Stimulated activated CD4-positive, alpha-beta T cell treated with anti-CD3 and anti-CD28 coated beads, Interleukin-2, amount 100 ng/mL, for 4 hours (primary cell): Measurements from ENCODE around the gene NLGN4Y.
"Not testable (repeated sequence)": the region's sequence is repeated elsewhere in the genome, so short reads cannot be mapped to it uniquely, and the experiment has no call there.

ENCODE experiments used
- DNase-seq: peaks from one replicate; pipeline ENCODE4 v3.0.0-alpha.2; 2020; ENCODE audit warnings: low read depth

NLGN4Y gene

GRCh38 chrY:14834103-14835060 is 310.1 kb downstream of the NLGN4Y start:
- DNase-seq: no peak

- DNase-seq: no peak
Measured at GRCh38 chrY:14837466-14837865, 313.1 kb downstream of the NLGN4Y start.

DNA sequence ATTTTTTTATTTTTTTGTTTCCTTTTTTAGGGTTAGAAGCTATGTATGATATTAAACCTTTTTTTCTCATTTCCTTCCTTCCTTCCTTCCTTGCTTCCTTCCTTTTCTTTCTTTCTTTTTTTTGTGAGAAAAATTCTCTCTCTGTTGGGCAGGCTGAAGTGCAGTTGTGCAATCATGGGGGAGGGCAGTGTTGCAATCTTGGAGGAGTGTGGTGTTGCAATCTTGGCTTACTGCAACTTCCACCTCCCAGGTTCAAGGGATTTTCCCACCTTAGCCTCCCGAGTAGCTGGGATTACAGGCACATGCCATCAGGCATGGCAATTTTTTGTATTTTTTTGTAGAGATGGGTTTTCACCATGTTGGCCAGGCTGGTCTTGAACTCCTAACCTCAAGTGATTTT is 326.4 kb downstream of the NLGN4Y start:
- no peak for DNase-seq

DNA sequence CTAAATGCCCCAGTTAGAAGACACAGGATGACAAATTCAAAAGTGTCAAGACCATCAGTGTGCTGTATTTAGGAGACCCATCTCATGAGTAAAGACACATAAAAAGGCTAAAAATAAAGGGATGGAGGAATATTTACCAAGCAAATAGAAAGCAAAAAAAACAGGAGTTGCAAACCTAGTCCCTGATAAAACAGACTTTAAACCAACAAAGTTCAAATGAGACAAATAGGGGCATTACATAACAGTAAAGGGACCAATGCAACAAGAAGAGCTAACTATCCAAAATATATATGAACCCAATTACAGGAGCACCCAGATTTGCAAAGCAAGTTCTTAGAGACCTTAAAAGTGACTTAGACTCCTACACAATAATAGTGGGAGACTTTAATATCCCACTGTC is 336.1 kb downstream of the NLGN4Y start:
- DNase-seq: no peak

- not testable (repeated sequence) for DNase-seq
Measured at GRCh38 chrY:14861033-14861432, 336.7 kb downstream of the NLGN4Y start.

DNA sequence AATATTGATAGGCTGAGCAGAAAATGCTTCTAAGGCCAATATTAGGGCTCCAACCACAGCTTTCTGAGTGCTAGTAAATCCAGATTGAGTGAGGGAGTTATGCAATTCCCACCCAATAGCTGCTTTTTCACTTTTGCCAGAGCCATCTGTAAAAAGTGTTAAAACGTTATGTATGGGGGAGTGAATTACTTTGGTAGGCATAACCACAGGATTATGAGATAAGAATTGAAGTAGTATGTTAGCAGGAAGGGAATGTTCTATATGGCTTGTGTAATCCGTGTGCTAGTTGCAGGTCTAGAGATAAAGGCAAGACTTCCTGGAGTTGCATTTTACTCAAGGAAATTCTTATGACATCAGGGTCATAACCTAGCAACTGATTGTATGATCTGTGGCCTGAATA is 347.6 kb downstream of the NLGN4Y start:
- no peak for DNase-seq
